CD4-positive, alpha-beta memory T cell (primary cell): ENCODE data around the gene GBA2. TPM values are rescaled to one million over a fixed set of nuclear protein-coding genes. Genes with fewer than 3 reads are reported as not detected.
A peak's percentile ranks its signal among the peaks of the same experiment; 100 is the strongest.

Source experiments
- CTCF ChIA-PET: fragments of 350-600 bp; sonication (Branson Sonifier 250); formaldehyde crosslinking; loops from one replicate; lab custom pipeline; 2021; ENCODE audit warnings: inconsistent platforms; ENCODE audit not compliant: partially characterized antibody; lab: Charles Lee
- POLR2A ChIA-PET: fragments of 350-600 bp; sonication (Branson Sonifier 250); formaldehyde crosslinking; loops from one replicate; lab custom pipeline; 2021; ENCODE audit not compliant: partially characterized antibody; lab: Charles Lee
- DNase-seq, 5 donors: peaks; one replicate each; pipeline versions ENCODE4 v3.0.0 to v3.0.0-alpha.2; 2020 to 2022; ENCODE audit warnings: mixed read lengths in 1 of 5
- H3K27ac ChIP-seq: one replicate; pipeline ENCODE4 v1.7.0; 2013; ENCODE audit warnings: low read depth, low read length
- H3K27me3 ChIP-seq: 2 replicates; pipeline ENCODE4 v1.7.0; 2013; ENCODE audit warnings: mild to moderate bottlenecking, low read length, moderate library complexity; ENCODE audit not compliant: insufficient read depth
- H3K36me3 ChIP-seq: 2 replicates; pipeline ENCODE4 v1.7.0; 2013; ENCODE audit warnings: mild to moderate bottlenecking, low read length, moderate library complexity; ENCODE audit not compliant: insufficient read depth
- H3K4me1 ChIP-seq: 2 replicates; pipeline ENCODE4 v1.7.0; 2013; ENCODE audit warnings: mild to moderate bottlenecking, low read length, moderate library complexity; ENCODE audit not compliant: insufficient read depth
- H3K4me3 ChIP-seq, 2 donors: one replicate each; pipeline ENCODE4 v1.7.0; 2013; ENCODE audit warnings: low read length in 2 of 2, mild to moderate bottlenecking in 1 of 2
- H3K9me3 ChIP-seq, 2 donors: one replicate each; pipeline ENCODE4 v1.7.0; 2013; ENCODE audit warnings: low read length in 2 of 2, control low read depth in 1 of 2; ENCODE audit not compliant: control insufficient read depth in 1 of 2
- H3K27ac Mint-ChIP-seq, 7 donors: one replicate each; pipeline ENCODE4 v1.8.0; 2020 to 2021; ENCODE audit warnings: mixed read lengths in 7 of 7, mild to moderate bottlenecking in 6 of 7, inconsistent platforms in 3 of 7, moderate library complexity in 3 of 7
- H3K27me3 Mint-ChIP-seq, 2 donors: one replicate each; pipeline ENCODE4 v1.8.0; 2020 to 2021; ENCODE audit warnings: mixed read lengths in 2 of 2
- H3K36me3 Mint-ChIP-seq, 2 donors: one replicate each; pipeline ENCODE4 v1.8.0; 2020 to 2021; ENCODE audit warnings: mixed read lengths in 2 of 2, inconsistent platforms in 1 of 2, mild to moderate bottlenecking in 1 of 2
- H3K4me1 Mint-ChIP-seq, 4 donors: one replicate each; pipeline ENCODE4 v1.8.0; 2020 to 2021; ENCODE audit warnings: mixed read lengths in 4 of 4, mild to moderate bottlenecking in 1 of 4
- H3K4me3 Mint-ChIP-seq, 8 donors: one replicate each; pipeline ENCODE4 v1.8.0; 2020 to 2021; ENCODE audit warnings: mixed read lengths in 8 of 8, mild to moderate bottlenecking in 7 of 8, moderate library complexity in 6 of 8, inconsistent platforms in 3 of 8
- H3K9me3 Mint-ChIP-seq, 8 donors: one replicate each; pipeline ENCODE4 v1.8.0; 2020 to 2021; ENCODE audit warnings: mixed read lengths in 8 of 8, mild to moderate bottlenecking in 5 of 8, inconsistent platforms in 3 of 8, moderate library complexity in 1 of 8
- intact Hi-C: fragments of 100-400 bp; cut with micrococcal nuclease; formaldehyde crosslinking; loops from one replicate; pipeline ENCODE4 v1.15.1; 2023
- polyA plus RNA-seq, 2 donors: library from polyadenylated mRNA; unstranded; fragments of 300-500 nt; fragmentation: Illumina TruSeq; gene quantifications; one replicate each; pipeline ENCODE4 v1.2.3, GENCODE V29; 2021
- total RNA-seq, 2 experiments: library from RNA; stranded (reverse); gene quantifications; one replicate each; pipeline ENCODE4 v1.2.3, GENCODE V29; 2021

Gene GBA2
- total and polyA plus RNA-seq, 4 experiments from 2014 or later, result 16.3 to 66.3 (median 44.1) TPM

DNA sequence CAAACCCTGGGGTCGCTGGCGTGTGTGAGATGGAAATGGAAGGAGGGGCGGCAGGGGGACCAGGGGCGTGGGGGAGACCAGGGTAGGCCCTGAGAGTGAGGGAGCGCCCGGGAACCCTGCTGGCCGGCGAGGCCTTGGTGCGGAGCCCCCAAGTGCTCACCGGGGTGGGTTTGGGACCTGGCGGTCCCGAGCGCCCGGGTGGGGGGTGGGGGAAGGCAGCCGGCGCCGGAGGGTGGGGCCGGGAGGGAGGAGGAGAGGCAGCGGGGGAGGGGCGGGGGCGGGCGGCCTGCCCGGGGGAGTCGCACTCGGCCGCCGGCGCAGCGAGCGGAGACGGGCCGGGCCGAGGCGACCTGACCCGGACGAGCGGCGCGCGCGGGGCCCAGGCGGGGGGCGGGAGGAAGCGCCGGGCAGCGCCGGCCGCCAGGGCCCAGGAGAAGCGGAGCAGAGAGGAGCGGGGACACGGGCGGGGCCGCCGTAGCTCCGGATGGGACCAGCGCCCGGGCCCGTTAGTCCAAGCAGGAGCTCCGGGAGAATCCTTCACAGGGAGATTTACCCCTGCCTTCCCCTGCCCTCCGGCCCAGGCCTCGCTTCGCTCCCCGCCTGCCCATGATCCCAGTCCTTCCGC, 42.4 kb upstream of the GBA2 start, which contains the start of gene NPR2:
Gene NPR2, plus strand, starts transcription at position 295 of the 625 bp plus-strand sequence. CDS start 818 bp downstream, outside the sequence.
- DNase-seq, result no peak
- H3K4me3 Mint-ChIP-seq, result no peak within 1 kb of the TSS
- Histone ChIP-seq H3K27ac (no peak within 1 kb of the TSS), H3K4me3 (no peak within 1 kb of the TSS), H3K36me3 (peaks cover 6% of the 10 kb centered on the region), H3K4me1 (no peaks in the 10 kb centered on the region), H3K27me3 (no peaks in the 10 kb centered on the region), H3K9me3 (no peaks in the 10 kb centered on the region)
- POLR2A ChIA-PET, result no interaction called here
- peaks cover 0 to 3% (median 0%) of the 10 kb centered on the region in 8 donors for H3K9me3 Mint-ChIP-seq
- peaks cover 16 to 23% of the 10 kb centered on the region in 2 donors for H3K36me3 Mint-ChIP-seq
- H3K27ac Mint-ChIP-seq, result peak within 1 kb of the TSS in 1 of 7 donors; percentile 27
- intact Hi-C loops, result no loop called here
- H3K4me1 Mint-ChIP-seq, result peaks cover 7 to 12% (median 8%) of the 10 kb centered on the region in 4 donors
- no peaks in the 10 kb centered on the region for H3K27me3 Mint-ChIP-seq
- CTCF ChIA-PET, result interaction anchor here (1.3 to 1.8 kb wide), 2 partner anchors 87 to 91 kb away, joined by 4 to 10 read pairs; no protein-coding TSS in a partner anchor

- Histone ChIP-seq H3K27ac (no peak overlapping the region), H3K9me3 (no peaks in the 10 kb centered on the region), H3K27me3 (no peaks in the 10 kb centered on the region), H3K4me3 (no peak overlapping the region), H3K36me3 (peaks cover 6% of the 10 kb centered on the region), H3K4me1 (no peaks in the 10 kb centered on the region)
- peaks cover 0 to 3% (median 0%) of the 10 kb centered on the region in 8 donors for H3K9me3 Mint-ChIP-seq
- DNase-seq, result peak; percentile 58 to 69 (median 64)
- H3K36me3 Mint-ChIP-seq, result peaks cover 23 to 31% of the 10 kb centered on the region in 2 donors
- H3K4me3 Mint-ChIP-seq, result no peak overlapping the region
- ChIA-PET CTCF (interaction anchor here (0.6 to 4.0 kb wide), 38 partner anchors 8 to 233 kb away, joined by 3 to 108 read pairs (median 4); partner anchors contain the start of genes FAM221B, GBA2, HRCT1 and RGP1), POLR2A (interaction anchor here (1.2 to 1.5 kb wide), 4 partner anchors 36 to 143 kb away, joined by 3 to 7 read pairs (median 4); partner anchors contain the start of gene FAM221B)
- H3K27me3 Mint-ChIP-seq, result no peaks in the 10 kb centered on the region
- H3K27ac Mint-ChIP-seq, result peak overlapping the region in 2 of 7 donors; percentile 27 to 47
- intact Hi-C loops, result loop anchor here (1.0 kb wide), 2 partner anchors 36 to 92 kb away; no protein-coding TSS in a partner anchor
- H3K4me1 Mint-ChIP-seq, result peaks cover 7 to 12% (median 9%) of the 10 kb centered on the region in 4 donors
Observed at GRCh38 chr9:35790385-35791296, 41.6 kb upstream of the GBA2 start.

DNA sequence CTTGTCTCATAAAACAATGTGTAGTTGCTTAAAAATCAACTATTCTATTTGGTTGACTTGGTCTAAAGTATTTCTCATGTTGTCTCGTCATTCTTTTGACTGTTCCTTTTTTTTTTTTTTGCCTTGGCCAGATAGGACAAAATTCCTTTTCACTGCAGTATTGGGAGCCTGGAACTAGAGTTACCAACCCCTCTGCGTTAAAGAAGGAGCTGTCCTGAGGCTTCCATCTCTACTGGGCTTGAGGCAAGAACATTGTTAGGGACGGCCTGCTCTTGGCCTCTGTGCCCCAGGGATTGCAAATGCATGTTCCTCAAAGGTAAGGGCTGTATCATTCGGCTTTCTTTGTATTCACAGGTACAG, 41.0 kb upstream of the GBA2 start:
- ChIA-PET POLR2A (interaction anchor here (1.2 to 1.5 kb wide), 4 partner anchors 36 to 142 kb away, joined by 3 to 7 read pairs (median 4); partner anchors contain the start of gene FAM221B), CTCF (interaction anchor here (0.6 to 4.0 kb wide), 40 partner anchors 8 to 234 kb away, joined by 3 to 108 read pairs (median 4); partner anchors contain the start of genes FAM221B, GBA2, HRCT1 and RGP1)
- Mint-ChIP-seq H3K27me3 (no peaks in the 10 kb centered on the region), H3K4me1 (peaks cover 7 to 12% (median 10%) of the 10 kb centered on the region in 4 donors), H3K27ac (peak overlapping the region in 1 of 7 donors; percentile 47), H3K9me3 (peaks cover 0 to 3% (median 0%) of the 10 kb centered on the region in 8 donors), H3K36me3 (peaks cover 26 to 32% of the 10 kb centered on the region in 2 donors), H3K4me3 (no peak overlapping the region)
- Histone ChIP-seq H3K27ac (no peak overlapping the region), H3K27me3 (no peaks in the 10 kb centered on the region), H3K4me3 (no peak overlapping the region), H3K9me3 (no peaks in the 10 kb centered on the region), H3K4me1 (no peaks in the 10 kb centered on the region), H3K36me3 (peaks cover 6% of the 10 kb centered on the region)
- intact Hi-C loops, result loop anchor here (1.0 kb wide), 2 partner anchors 36 to 92 kb away; no protein-coding TSS in a partner anchor
- DNase-seq, result no peak

DNA sequence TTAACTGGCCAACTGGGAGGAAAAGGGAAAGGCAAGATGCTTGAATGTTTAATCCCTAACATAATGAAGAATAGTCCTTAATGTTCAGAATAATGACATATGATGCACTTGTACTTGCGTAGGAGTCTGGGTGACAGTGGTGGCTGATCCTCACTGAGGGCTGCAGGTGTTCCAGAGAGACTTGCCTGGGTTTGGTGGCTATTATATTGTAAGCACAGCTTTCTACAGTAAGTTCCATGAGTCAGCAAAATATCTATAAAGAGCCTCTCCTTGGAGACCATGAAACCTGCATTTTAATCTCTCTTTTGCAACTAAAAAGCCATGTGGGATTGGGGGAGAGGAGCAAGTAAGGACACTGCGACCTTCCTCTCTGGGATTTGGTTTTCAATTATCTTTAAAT, 40.5 kb upstream of the GBA2 start:
- Histone ChIP-seq H3K27ac (no peak overlapping the region), H3K9me3 (no peaks in the 10 kb centered on the region), H3K4me1 (no peaks in the 10 kb centered on the region), H3K4me3 (no peak overlapping the region), H3K27me3 (no peaks in the 10 kb centered on the region), H3K36me3 (peaks cover 6% of the 10 kb centered on the region)
- no peak overlapping the region for H3K4me3 Mint-ChIP-seq
- peaks cover 6 to 12% (median 10%) of the 10 kb centered on the region in 4 donors for H3K4me1 Mint-ChIP-seq
- ChIA-PET POLR2A (interaction anchor here (1.2 to 1.5 kb wide), 4 partner anchors 37 to 142 kb away, joined by 3 to 7 read pairs (median 4); partner anchors contain the start of gene FAM221B), CTCF (interaction anchor here (0.6 to 4.0 kb wide), 33 partner anchors 7 to 234 kb away, joined by 3 to 108 read pairs (median 5); partner anchors contain the start of genes FAM221B, HRCT1, SPAG8 and TMEM8B)
- peak overlapping the region in 1 of 7 donors; percentile 36 for H3K27ac Mint-ChIP-seq
- H3K9me3 Mint-ChIP-seq, result peaks cover 0 to 3% (median 0%) of the 10 kb centered on the region in 8 donors
- no peaks in the 10 kb centered on the region for H3K27me3 Mint-ChIP-seq
- H3K36me3 Mint-ChIP-seq, result peaks cover 29 to 36% of the 10 kb centered on the region in 2 donors
- intact Hi-C loops, result no loop called here
- DNase-seq, result no peak

GRCh38 chr9:35783418-35783817, 34.4 kb upstream of the GBA2 start:
- Mint-ChIP-seq H3K27me3 (no peaks in the 10 kb centered on the region), H3K4me1 (peaks cover 0 to 3% (median 3%) of the 10 kb centered on the region in 4 donors), H3K36me3 (peaks cover 43 to 48% of the 10 kb centered on the region in 2 donors), H3K9me3 (peaks cover 0 to 2% (median 0%) of the 10 kb centered on the region in 8 donors), H3K27ac (no peak overlapping the region), H3K4me3 (no peak overlapping the region)
- ChIA-PET CTCF (no interaction called here), POLR2A (interaction anchor here (0.7 kb wide), 1 partner anchor 408 kb away, joined by 3 read pairs; no protein-coding TSS in a partner anchor)
- DNase-seq, result no peak
- Histone ChIP-seq H3K4me3 (no peak overlapping the region), H3K9me3 (no peaks in the 10 kb centered on the region), H3K4me1 (no peaks in the 10 kb centered on the region), H3K27ac (no peak overlapping the region), H3K27me3 (no peaks in the 10 kb centered on the region), H3K36me3 (peaks cover 13% of the 10 kb centered on the region)
- intact Hi-C loops, result no loop called here

DNA sequence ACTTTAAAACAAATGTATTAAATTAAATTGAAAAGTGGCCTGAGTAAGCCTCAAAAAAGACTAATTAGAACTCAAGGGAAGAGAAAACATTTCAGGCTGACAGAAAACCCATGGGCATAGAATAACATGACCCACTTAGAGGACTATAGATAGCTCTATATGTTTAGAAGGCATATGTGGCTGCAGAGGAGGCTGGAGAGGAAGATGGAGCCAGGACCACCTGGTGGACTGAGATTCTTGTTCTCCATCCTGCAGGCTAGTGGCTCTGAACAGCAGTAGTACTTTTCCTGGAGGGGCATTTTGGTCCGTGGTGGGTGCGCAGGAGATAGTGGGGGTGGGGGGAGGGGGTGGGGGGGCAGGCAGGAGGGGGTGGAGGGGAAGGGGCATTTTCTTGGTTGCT, 32.0 kb upstream of the GBA2 start:
- intact Hi-C loops, result no loop called here
- H3K4me1 Mint-ChIP-seq, result peaks cover 0 to 5% (median 3%) of the 10 kb centered on the region in 4 donors
- H3K27me3 Mint-ChIP-seq, result no peaks in the 10 kb centered on the region
- Histone ChIP-seq H3K4me3 (no peak overlapping the region), H3K27ac (no peak overlapping the region), H3K27me3 (no peaks in the 10 kb centered on the region), H3K36me3 (peaks cover 6% of the 10 kb centered on the region), H3K4me1 (no peaks in the 10 kb centered on the region), H3K9me3 (no peaks in the 10 kb centered on the region)
- DNase-seq, result no peak
- H3K4me3 Mint-ChIP-seq, result no peak overlapping the region
- peaks cover 33 to 36% of the 10 kb centered on the region in 2 donors for H3K36me3 Mint-ChIP-seq
- H3K9me3 Mint-ChIP-seq, result peaks cover 0 to 2% (median 0%) of the 10 kb centered on the region in 8 donors
- CTCF ChIA-PET, result interaction anchor here (1.2 kb wide), 1 partner anchor 9 kb away, joined by 6 read pairs; no protein-coding TSS in a partner anchor
- POLR2A ChIA-PET, result no interaction called here
- H3K27ac Mint-ChIP-seq, result no peak overlapping the region
